ENCODE data around the gene PTPRM.

Gene PTPRM

GRCh38 chr18:8386669-8387380 is 819.7 kb downstream of the PTPRM start:
- DNase-seq, result no peak

GRCh38 chr18:8389391-8390340 is 822.5 kb downstream of the PTPRM start:
- no peak for DNase-seq

- no peak for DNase-seq
Observed at GRCh38 chr18:8391068-8391467, 824.0 kb downstream of the PTPRM start.

- DNase-seq, result no peak
Observed at GRCh38 chr18:8396254-8396653, 829.1 kb downstream of the PTPRM start.

GRCh38 chr18:8397034-8397433 is 829.9 kb downstream of the PTPRM start:
- DNase-seq, result no peak

- DNase-seq, result no peak
Observed at GRCh38 chr18:8399138-8399537, 832.0 kb downstream of the PTPRM start.

GRCh38 chr18:8400193-8400752 is 833.2 kb downstream of the PTPRM start:
- DNase-seq, result no peak

- no peak for DNase-seq
Observed at GRCh38 chr18:8400825-8401224, 833.7 kb downstream of the PTPRM start.

GRCh38 chr18:8401606-8402005 is 834.5 kb downstream of the PTPRM start:
- DNase-seq, result no peak

- DNase-seq, result no peak
Observed at GRCh38 chr18:8402237-8402636, 835.1 kb downstream of the PTPRM start.

GRCh38 chr18:8403713-8404112 is 836.6 kb downstream of the PTPRM start:
- DNase-seq, result no peak

- DNase-seq, result no peak
Observed at GRCh38 chr18:8406186-8406867, 839.2 kb downstream of the PTPRM start.

- DNase-seq, result no peak
Observed at GRCh38 chr18:8406868-8407250, 839.7 kb downstream of the PTPRM start.

GRCh38 chr18:8409151-8409550 is 842.0 kb downstream of the PTPRM start:
- DNase-seq, result no peak

GRCh38 chr18:8411492-8411891 is 844.4 kb downstream of the PTPRM start:
- no peak for DNase-seq

- DNase-seq, result no peak
Observed at GRCh38 chr18:8412117-8412516, 845.0 kb downstream of the PTPRM start.

GRCh38 chr18:8413189-8413588 is 846.1 kb downstream of the PTPRM start:
- no peak for DNase-seq

- DNase-seq, result no peak
Observed at GRCh38 chr18:8413751-8414150, 846.6 kb downstream of the PTPRM start.

GRCh38 chr18:8416212-8417019 is 849.3 kb downstream of the PTPRM start:
- DNase-seq, result no peak

- DNase-seq, result no peak
Observed at GRCh38 chr18:8422391-8422790, 855.3 kb downstream of the PTPRM start.

- no peak for DNase-seq
Observed at GRCh38 chr18:8423051-8423557, 856.0 kb downstream of the PTPRM start.

- DNase-seq, result no peak
Observed at GRCh38 chr18:8424481-8424880, 857.4 kb downstream of the PTPRM start.
